Endothelial cell of umbilical vein (primary cell): Measurements from ENCODE around the gene TYW1. TPM values are rescaled to one million over a fixed set of nuclear protein-coding genes. Genes with fewer than 3 reads are reported as not detected.
"Not testable (repeated sequence)": the region's sequence is repeated elsewhere in the genome, so short reads cannot be mapped to it uniquely, and the experiment has no call there.

Source experiments
- BruUV-seq: library from RNA; stranded (reverse); fragments of 400-500 nt; replicated peaks from 2 replicates; lab custom pipeline; 2021; lab: Mats Ljungman, UMichigan
- CTCF ChIA-PET: fragments of 300-600, 350-600 bp; sonication (Branson Sonifier 250); formaldehyde crosslinking; loops from one replicate; lab custom pipeline; 2021; ENCODE audit warnings: antibody characterized with exemption, inconsistent platforms; lab: Charles Lee
- POLR2A ChIA-PET: fragments of 300-600, 350-600 bp; sonication (Branson Sonifier 250); formaldehyde crosslinking; loops from one replicate; lab custom pipeline; 2021; ENCODE audit warnings: antibody characterized with exemption, inconsistent platforms; lab: Charles Lee
- DNase-seq: peaks from one replicate; pipeline ENCODE4 v3.0.0-alpha.2; 2011; ENCODE audit warnings: low read depth, low spot score
- FAIRE-seq: peaks from 2 replicates; lab custom pipeline; 2011; peaks lifted over from hg19 to GRCh38; lab: Jason Lieb, UNC
- H2AFZ ChIP-seq: 2 replicates; pipeline ENCODE4 v1.6.0; 2012; ENCODE audit warnings: low read depth, low read length, control low read depth, inconsistent platforms
- H3K27ac ChIP-seq: 2 replicates; pipeline ENCODE4 v1.5.1; 2011; ENCODE audit warnings: low read depth, mild to moderate bottlenecking, control low read depth, low read length, moderate library complexity; ENCODE audit not compliant: insufficient read depth
- H3K27me3 ChIP-seq, 2 experiments: 2 replicates each; pipeline versions ENCODE4 v1.6.0 to v1.6.1; 2011; ENCODE audit warnings: low read length in 2 of 2, mixed read lengths in 1 of 2; ENCODE audit not compliant: control insufficient read depth in 2 of 2, insufficient read depth in 2 of 2
- H3K36me3 ChIP-seq, 2 experiments: 2 replicates in 1 of 2; 3 replicates in 1 of 2; pipeline ENCODE4 v1.5.1; 2011; ENCODE audit warnings: low read length in 2 of 2, mild to moderate bottlenecking in 1 of 2, moderate library complexity in 1 of 2; ENCODE audit not compliant: control insufficient read depth in 2 of 2, insufficient read depth in 2 of 2; ENCODE audit errors: extremely low read depth in 1 of 2
- H3K4me1 ChIP-seq: 3 replicates; pipeline ENCODE4 v1.5.1; 2011; ENCODE audit warnings: mild to moderate bottlenecking, low read length; ENCODE audit not compliant: control insufficient read depth, insufficient read depth; ENCODE audit errors: extremely low read depth
- H3K4me2 ChIP-seq: 2 replicates; pipeline ENCODE4 v1.6.1; 2011; ENCODE audit warnings: low read length, control low read depth, mixed read lengths; ENCODE audit not compliant: insufficient read depth
- H3K4me3 ChIP-seq, 3 experiments: fragments of 200-600 bp in 1 of 3; sonication (generic), shearing (Covaris generic) in 1 of 3; replicated peaks in 1 of 3; 2 replicates each; pipeline ENCODE4 v1.5.1; 2011 to 2016; ENCODE audit warnings: control low read depth in 3 of 3, low read length in 3 of 3, mild to moderate bottlenecking in 2 of 3, inconsistent platforms in 1 of 3, low read depth in 1 of 3, moderate library complexity in 1 of 3; ENCODE audit not compliant: insufficient read depth in 1 of 3
- H3K79me2 ChIP-seq: 2 replicates; pipeline ENCODE4 v1.6.0; 2012; ENCODE audit warnings: low read length, inconsistent platforms; ENCODE audit not compliant: control insufficient read depth, insufficient read depth
- H3K9ac ChIP-seq: replicated peaks from 2 replicates; pipeline ENCODE3; 2011; ENCODE audit warnings: low read length, control low read depth; ENCODE audit not compliant: insufficient read depth; ENCODE audit errors: extremely low read depth
- H3K9me1 ChIP-seq: replicated peaks from 3 replicates; pipeline ENCODE4 v1.6.0; 2011; ENCODE audit warnings: mild to moderate bottlenecking, low read length; ENCODE audit not compliant: control insufficient read depth, insufficient read depth; ENCODE audit errors: extremely low read depth
- H3K9me3 ChIP-seq: replicated peaks from 2 replicates; pipeline ENCODE4 v1.5.1; 2012; ENCODE audit warnings: low read length, inconsistent platforms; ENCODE audit not compliant: control insufficient read depth, insufficient read depth
- H4K20me1 ChIP-seq: replicated peaks from 2 replicates; pipeline ENCODE3; 2011; ENCODE audit warnings: mild to moderate bottlenecking, low read length; ENCODE audit not compliant: control insufficient read depth, insufficient read depth; ENCODE audit errors: extremely low read depth
- GATA2 ChIP-seq: IDR thresholded peaks from 2 replicates; pipeline ENCODE4 v1.7.0; 2011; ENCODE audit warnings: low read depth, mild to moderate bottlenecking, moderate library complexity, mixed read lengths, low read length; ENCODE audit not compliant: insufficient read length, insufficient read depth
- dilution Hi-C: fragments of 300-500 bp; cut with MboI; formaldehyde crosslinking; loops from one replicate; pipeline ENCODE4 v1.15.0; 2019; ENCODE audit warnings: low sequenced_read_pairs; ENCODE audit not compliant: extremely low pct_ligation_motif_present
- intact Hi-C: fragments of 100-400 bp; cut with micrococcal nuclease; formaldehyde crosslinking; loops from one replicate; pipeline ENCODE4 v1.10.0; 2022
- polyA plus RNA-seq, 4 experiments: library from polyadenylated mRNA; depleted of rRNA in 3 of 4; stranded (reverse) in 3 of 4; unstranded in 1 of 4; fragments of >200 nt; gene quantifications; 2 replicates each; pipeline versions ENCODE4 v1.2.1 to v1.2.3, GENCODE V29; 2011 to 2012; ENCODE audit warnings: missing spikeins in 1 of 4
- total RNA-seq: library from RNA; stranded (reverse); gene quantifications from 2 replicates; pipeline ENCODE4 v1.2.3, GENCODE V29; 2021

The TYW1 gene
- total and polyA plus RNA-seq, 2 donors (not counting 3 experiments of a cell fraction or from before 2014, with no cell fraction given) = 7.7 to 15.9 TPM

DNA sequence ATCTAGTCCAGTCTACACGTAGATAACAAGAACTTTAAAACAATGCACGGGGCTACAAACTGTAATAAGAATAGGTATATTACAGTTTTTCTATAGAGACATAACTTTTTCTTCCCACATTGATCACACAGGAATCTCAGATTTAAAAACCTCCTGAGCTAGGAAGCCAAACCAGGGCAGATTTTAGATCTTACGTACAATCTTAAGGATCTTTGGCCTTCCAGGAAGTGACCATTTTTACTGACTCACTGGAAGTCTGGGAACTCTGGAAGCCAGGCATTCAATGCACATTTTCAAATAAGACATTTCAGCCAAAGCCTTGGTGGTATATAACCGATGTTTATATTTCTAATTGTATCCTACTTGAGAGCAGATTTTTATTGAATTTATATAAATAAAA lies 64.7 kb downstream of the TYW1 start:
- peak overlapping the region; percentile 53 for H3K27ac ChIP-seq

DNA sequence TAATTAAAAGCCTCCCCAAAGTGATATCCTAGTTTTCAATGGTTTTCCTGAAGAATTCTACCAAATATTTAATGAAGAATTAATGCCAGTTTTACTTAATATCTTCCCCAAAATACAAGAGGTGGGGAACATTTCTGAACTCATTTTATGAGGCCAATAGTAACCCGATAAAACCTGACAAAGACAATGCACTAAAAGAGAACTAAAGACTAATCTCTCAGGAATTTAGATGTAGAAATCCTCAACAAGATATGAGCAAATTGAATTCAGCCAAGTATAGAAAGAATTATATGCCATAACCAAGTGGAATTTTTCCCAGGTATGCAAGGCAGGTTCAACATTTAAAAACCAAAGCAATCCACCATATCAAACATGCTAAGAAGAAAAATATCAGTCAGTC lies 66.2 kb downstream of the TYW1 start:
- dilution Hi-C loops, intact Hi-C loops, FAIRE-seq: not testable (repeated sequence)

More for the DNA sequence above, 64.7 kb downstream of the TYW1 start:
- DNase-seq (peak; percentile 32), FAIRE-seq (peak; percentile 85)
- H3K79me2 ChIP-seq, intact Hi-C loops, H3K9ac ChIP-seq, CTCF ChIA-PET, H4K20me1 ChIP-seq, H3K36me3 ChIP-seq, POLR2A ChIA-PET, dilution Hi-C loops, H3K4me1 ChIP-seq, BruUV-seq, H3K27me3 ChIP-seq, H3K9me3 ChIP-seq, H3K4me3 ChIP-seq, H3K9me1 ChIP-seq, H2AFZ ChIP-seq: not testable (repeated sequence)
- TF ChIP-seq GATA2 = peak; percentile 32
- H3K4me2 ChIP-seq = peak overlapping the region; percentile 11

GRCh38 chr7:67066950-67067622 lies 70.5 kb downstream of the TYW1 start:
- POLR2A ChIA-PET = interaction anchor here (0.6 kb wide), 1 partner anchor 1878 kb away, joined by 5 read pairs; no protein-coding TSS in a partner anchor
- H3K9me1 ChIP-seq, dilution Hi-C loops, H3K4me3 ChIP-seq, FAIRE-seq, H3K27me3 ChIP-seq, BruUV-seq, CTCF ChIA-PET, intact Hi-C loops, H3K27ac ChIP-seq, H3K9ac ChIP-seq, H4K20me1 ChIP-seq, H3K36me3 ChIP-seq, H3K79me2 ChIP-seq, DNase-seq, H3K9me3 ChIP-seq, H2AFZ ChIP-seq, H3K4me1 ChIP-seq, H3K4me2 ChIP-seq: not testable (repeated sequence)

More for the DNA sequence above, 66.2 kb downstream of the TYW1 start:
- H3K9me1 ChIP-seq, H3K4me2 ChIP-seq, H4K20me1 ChIP-seq, H3K4me1 ChIP-seq, H3K4me3 ChIP-seq, H2AFZ ChIP-seq, H3K79me2 ChIP-seq, POLR2A ChIA-PET, H3K27ac ChIP-seq, H3K27me3 ChIP-seq, H3K9me3 ChIP-seq, CTCF ChIA-PET, BruUV-seq, H3K36me3 ChIP-seq, H3K9ac ChIP-seq, DNase-seq: not testable (repeated sequence)

- H2AFZ ChIP-seq, H3K9me3 ChIP-seq, H3K27me3 ChIP-seq, H3K79me2 ChIP-seq, H4K20me1 ChIP-seq, H3K27ac ChIP-seq, POLR2A ChIA-PET, H3K4me2 ChIP-seq, H3K36me3 ChIP-seq, CTCF ChIA-PET, H3K4me1 ChIP-seq, FAIRE-seq, intact Hi-C loops, H3K9ac ChIP-seq, H3K4me3 ChIP-seq, H3K9me1 ChIP-seq, DNase-seq, dilution Hi-C loops, BruUV-seq: not testable (repeated sequence)
Measured at GRCh38 chr7:67076120-67076519, 79.5 kb downstream of the TYW1 start.
